HG03103 (cell line): ENCODE data around the gene SLC2A11.
"Not testable (repeated sequence)": the region's sequence is repeated elsewhere in the genome, so short reads cannot be mapped to it uniquely, and the experiment has no call there.

ENCODE experiments used
- ATAC-seq: cut with Tn5 transposase; IDR thresholded peaks from one replicate; pipeline ENCODE4 v1.9.1; 2021; ENCODE audit warnings: low read depth; ENCODE audit not compliant: unreplicated experiment

SLC2A11 gene

GRCh38 chr22:23846081-23846469, 11.6 kb upstream of the SLC2A11 start:
- no peak for ATAC-seq

GRCh38 chr22:23847310-23847920, 10.3 kb upstream of the SLC2A11 start:
- ATAC-seq, result no peak

DNA sequence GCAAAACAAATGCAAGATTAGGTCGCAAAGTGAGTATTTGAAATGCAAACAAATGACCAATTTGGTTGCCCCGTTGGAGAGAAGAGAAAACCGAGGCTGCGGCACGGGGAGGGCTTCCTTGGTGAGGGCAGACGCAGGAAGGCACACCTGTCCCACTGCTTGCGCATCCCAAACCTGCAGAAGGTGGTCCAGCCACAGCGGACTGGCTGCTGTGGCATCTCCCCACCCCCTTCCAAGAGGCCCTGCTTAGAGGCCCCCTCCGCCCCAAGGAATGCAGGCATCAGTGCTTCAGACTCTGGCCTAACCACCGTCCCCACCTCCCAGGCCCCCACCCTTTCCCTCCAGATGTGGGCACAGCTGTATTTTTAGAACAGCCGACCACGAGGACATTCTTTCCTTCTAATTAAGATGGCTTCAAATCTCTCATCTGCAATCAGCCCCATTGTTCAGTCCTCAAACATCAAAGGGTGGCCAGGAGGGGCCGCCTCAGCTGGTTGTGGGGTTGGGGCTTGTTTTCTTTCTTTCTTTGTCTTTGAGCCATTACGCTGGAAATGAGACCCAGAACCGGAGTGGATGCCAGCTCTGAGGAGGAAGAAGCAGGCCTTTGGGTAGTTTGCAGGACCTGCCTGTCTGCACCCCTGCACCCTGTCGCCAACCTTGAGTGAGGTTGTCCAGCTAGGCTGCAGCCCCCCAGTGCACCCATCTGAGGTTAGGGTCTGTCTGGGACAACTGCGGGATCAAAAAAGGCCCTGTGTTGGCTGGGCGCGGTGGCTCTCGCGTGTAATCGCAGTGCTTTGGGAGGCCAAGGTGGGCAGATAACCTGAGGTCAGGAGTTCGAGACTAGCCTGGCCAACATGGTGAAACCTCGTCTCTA, 9.4 kb upstream of the SLC2A11 start:
- ATAC-seq, result no peak

DNA sequence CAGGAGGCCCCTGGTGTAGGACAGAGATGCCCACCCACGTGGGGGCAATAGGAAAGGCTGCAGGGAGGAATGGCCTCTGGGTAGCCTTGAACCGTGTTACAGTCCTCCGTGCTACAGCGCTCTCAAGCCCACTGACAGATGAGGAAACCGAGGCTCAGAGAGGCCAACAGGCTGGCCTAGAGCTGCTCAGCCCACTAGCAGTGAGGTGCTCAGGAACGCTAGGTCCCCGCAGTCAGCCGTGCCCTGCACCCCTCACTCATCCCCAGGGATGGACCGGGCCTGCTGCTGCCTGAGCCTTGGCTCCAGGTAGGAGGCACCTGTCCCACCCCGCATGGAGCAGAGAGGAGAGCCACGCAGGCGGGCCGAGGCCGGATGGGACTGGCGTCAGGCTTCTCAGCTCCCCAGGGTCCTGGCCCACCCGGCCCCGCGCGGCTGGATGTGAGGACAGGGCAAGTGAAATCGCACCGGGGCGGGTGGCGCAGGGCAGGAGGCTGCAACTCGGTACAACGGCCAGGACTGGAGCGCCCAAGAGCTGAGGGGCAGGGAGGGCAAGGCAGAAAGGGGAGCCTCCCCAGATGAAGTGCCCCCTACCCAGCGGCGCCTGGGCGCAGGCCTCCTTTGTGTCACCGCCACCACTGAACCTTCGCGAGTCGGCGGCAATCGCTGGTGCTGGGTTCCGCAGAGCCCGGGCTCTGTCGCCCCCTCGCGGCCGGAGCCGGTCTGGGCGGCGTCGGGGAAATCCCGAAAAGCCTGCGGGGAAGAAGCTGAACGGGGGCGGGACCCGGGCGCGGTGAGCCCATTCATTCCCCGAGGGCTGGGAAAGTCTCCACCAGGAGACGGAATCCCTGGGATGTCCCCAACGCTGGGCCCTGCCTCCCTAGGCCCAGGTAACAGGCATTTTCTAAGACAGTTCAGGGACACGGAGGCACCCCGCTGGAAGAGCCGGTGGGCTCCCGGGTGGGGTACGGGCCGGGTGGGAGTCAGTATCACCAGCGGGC, 8.4 kb upstream of the SLC2A11 start:
- no peak for ATAC-seq

DNA sequence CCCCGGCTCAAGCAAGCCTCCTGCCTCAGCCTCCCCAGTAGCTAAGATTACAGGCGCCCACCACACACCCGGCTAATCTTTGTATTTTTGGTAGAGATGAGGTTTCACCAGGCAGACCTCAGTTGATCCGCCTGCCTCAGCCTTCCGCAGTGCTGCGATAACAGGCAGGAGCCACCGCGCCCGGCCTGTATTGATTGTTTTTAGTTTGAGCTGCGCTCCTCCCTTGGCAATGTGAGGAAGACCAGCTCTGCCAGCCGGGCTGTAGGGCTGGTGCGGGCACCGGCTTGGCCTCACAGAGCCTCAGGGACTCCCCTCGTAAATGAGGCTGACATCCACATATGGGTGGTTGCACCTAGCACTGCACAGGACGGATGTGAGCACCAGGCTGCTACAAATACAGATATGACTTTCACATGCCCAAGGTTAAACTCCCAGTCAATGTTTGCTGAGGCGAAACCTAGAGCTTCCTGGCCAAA, 7.5 kb upstream of the SLC2A11 start:
- ATAC-seq, result no peak

DNA sequence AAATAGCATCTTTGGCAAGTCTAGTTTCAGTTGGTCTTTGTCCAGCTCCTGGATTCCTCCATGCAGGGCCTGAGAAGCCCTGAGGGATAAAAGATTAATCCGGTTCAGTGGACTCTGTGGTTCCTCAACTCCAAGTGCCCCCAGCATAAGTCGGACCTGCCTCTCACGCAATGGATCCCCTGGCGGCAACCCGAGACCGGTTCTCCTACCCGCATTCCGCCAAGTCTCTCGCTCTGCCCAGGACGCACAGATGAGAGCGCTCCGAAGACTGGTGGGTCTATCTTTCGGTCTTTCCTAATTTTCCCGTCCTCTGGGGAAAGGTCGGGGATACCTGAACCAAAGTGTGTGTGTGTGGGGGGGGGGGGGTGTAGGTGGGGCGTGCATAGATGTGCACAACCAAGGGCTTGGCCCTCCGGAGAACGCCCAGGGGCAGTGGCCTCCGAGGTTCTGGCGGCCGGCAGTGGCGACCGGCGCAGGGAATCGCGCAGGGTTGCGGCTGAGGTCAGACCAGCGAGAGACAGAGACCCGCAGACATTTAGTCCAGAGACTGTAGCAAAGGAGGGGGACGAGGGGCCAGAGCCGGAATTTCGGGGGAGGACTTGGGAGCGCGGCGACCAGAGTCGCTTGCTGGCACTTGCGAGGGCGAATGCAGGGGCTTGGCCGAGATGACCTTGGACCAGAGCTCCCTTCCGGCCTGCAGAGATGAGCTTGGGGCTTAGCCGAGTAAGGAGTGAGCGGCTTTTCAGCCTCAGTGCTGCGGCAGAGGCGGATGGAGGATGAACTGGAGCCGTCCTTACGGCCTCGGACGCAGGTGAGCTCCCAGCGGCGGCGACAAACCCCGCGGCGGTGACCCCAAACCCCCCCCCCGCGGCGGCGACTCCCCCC, 712 bp upstream of the SLC2A11 start:
- ATAC-seq, result no peak

DNA sequence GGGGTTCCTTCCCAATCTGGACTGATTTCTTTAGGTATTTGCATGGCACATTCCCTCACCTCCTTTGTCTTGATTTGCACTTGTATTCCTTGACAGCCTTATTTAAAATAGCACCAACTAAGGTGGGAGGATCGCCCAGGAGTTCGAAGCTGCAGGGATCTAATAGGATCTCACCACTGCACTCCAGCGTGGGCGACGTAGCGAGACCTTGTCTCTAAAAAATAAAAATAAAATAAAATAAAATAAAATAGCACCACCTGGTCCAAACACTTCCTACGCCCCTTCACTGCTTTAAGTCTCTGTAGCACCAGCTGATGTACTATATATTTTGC, 775 bp downstream of the SLC2A11 start:
- ATAC-seq, result no peak

GRCh38 chr22:23859201-23859600, 1.5 kb downstream of the SLC2A11 start:
- ATAC-seq, result no peak

GRCh38 chr22:23860187-23860586, 2.5 kb downstream of the SLC2A11 start:
- not testable (repeated sequence) for ATAC-seq

GRCh38 chr22:23862103-23862502, 4.4 kb downstream of the SLC2A11 start:
- ATAC-seq, result no peak

DNA sequence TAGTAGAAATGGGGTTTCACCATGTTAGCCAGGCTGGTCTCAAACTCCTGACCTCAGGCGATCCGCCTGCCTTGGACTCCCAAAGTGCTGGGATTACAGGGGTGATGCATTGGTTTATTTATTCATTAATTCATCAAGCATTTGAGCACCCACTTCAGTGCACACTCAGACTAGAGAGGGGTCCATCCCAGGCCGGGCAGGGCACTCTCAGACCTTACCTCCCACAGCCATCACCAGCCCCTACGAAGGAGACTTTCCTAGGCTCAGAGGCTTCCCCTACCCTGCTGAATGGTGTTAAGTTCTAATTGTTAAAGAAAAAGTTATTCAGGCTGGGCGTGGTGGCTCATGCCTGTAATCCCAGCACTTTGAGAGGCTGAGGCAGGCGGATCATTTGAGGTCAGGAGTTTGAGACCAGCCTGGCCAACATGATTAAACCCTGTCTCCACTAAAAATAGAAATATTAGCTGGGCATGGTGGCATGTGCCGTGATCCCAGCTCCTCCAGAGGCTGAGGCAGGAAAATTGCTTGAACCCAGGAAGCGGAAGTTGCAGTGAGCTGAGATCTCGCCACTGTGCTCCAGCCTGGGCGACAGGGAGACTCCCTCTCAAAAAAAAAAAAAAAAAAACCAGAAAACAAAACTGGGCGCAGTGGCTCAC, 7.0 kb downstream of the SLC2A11 start:
- not testable (repeated sequence) for ATAC-seq

DNA sequence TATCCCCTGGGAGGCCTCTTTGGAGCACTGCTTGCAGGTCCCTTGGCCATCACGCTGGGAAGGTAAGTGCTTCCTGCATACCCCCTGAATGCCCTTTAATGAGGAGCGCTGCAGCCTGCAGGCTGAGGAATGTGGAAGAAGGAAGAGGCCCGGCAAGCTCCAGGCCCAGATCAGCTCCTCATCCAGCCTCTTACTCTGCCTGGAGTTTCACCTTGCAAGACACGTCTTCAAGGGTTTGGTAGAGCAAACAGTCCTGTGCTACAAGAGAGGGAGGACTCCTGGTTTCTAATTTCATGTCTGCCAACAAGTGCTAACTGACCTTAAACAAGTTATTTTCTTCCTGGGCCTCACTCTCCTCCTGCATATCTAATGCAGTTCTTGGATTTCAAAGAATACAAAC, 10.9 kb downstream of the SLC2A11 start:
- ATAC-seq, result no peak

- no peak for ATAC-seq
Measured at GRCh38 chr22:23874871-23875270, 17.2 kb downstream of the SLC2A11 start.

GRCh38 chr22:23875801-23876200, 18.1 kb downstream of the SLC2A11 start:
- no peak for ATAC-seq

DNA sequence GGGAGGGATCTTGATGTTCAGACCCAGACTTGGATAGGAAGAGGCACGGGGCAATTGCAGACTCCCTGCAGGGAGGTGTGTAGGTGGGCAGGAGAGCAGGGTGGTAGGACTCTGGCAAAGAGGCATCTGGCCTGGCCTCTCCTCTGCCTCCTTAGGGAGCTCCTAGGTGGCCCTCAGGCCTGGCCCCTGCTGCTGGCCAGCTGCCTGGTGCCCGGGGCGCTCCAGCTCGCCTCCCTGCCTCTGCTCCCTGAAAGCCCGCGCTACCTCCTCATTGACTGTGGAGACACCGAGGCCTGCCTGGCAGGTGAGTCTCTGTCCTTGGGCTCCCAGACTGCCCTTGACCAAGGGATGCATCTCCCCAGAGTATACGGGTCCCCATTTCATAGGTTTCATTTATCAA, 19.9 kb downstream of the SLC2A11 start:
- no peak for ATAC-seq

DNA sequence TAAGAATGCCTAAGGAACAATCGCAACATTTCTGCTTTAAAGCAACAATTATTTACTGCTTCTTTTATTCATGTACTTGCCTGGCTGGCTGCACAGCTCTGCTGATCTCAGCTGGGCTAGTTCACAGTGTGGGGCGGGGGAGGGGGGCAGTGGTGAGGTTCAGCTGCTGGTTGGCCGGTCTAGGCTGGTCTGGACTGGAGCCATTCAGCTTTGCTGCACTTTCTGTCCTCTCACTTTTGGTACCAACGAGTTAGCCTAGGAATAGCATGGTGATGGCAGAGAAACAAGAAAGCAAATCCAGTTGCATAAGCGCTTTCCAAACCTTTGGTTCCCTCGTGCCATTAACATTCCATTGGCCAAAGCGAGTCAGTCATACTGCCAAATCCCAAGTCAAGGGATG, 20.5 kb downstream of the SLC2A11 start:
- no peak for ATAC-seq

GRCh38 chr22:23882370-23882769, 24.7 kb downstream of the SLC2A11 start:
- ATAC-seq, result no peak

DNA sequence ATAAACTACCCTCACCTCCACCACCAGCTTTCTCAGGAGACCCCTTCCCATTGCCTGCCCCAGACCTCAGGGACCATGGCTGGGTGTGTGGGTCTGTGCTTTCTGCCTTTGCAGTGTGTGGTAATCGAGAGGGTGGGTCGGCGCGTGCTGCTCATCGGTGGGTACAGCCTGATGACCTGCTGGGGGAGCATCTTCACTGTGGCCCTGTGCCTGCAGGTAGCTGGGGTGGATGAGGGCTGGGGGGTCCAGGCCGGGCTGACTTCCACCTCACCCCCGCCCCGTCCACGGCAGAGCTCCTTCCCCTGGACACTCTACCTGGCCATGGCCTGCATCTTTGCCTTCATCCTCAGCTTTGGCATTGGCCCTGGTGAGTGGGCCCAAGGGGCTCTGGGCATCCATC, 26.0 kb downstream of the SLC2A11 start:
- no peak for ATAC-seq

GRCh38 chr22:23884140-23884539, 26.5 kb downstream of the SLC2A11 start:
- ATAC-seq, result no peak
